ENCODE data around the gene TMPRSS2.

GRCh38 chr21:41445465-41445862, 62.5 kb downstream of the TMPRSS2 start:
- TF ChIP-seq CTCF (IDR thresholded peaks at IDR 0.05) = no peak
- TF ChIP-seq POLR2A (IDR thresholded peaks at IDR 0.05) = no peak
- no peak for TF ChIP-seq POLR2AphosphoS5 (IDR thresholded peaks at IDR 0.05)

All from breast epithelium (tissue), 3 donors.